Lung (tissue), 12 donors: ENCODE data around the gene IFNA1. TPM values are rescaled to one million over a fixed set of nuclear protein-coding genes. Genes with fewer than 3 reads are reported as not detected.
"Not testable (repeated sequence)": the region's sequence is repeated elsewhere in the genome, so short reads cannot be mapped to it uniquely, and the experiment has no call there.

Experiments
- ATAC-seq: fragments of 200-7000 bp; cut with Tn5 transposase; one replicate; pipeline ENCODE4 v1.9.1; 2020; ENCODE audit warnings: moderate number of reproducible peaks; ENCODE audit not compliant: insufficient read depth, low FRiP score
- DNase-seq, 3 donors: peaks; one replicate each; pipeline ENCODE4 v3.0.0-alpha.2; 2013 to 2017
- H3K27ac ChIP-seq, 2 donors: one replicate each; pipeline ENCODE4 v1.5.1; 2013; ENCODE audit warnings: mild to moderate bottlenecking in 2 of 2, moderate library complexity in 2 of 2, control low read depth in 1 of 2, inconsistent platforms in 1 of 2, low read depth in 1 of 2, low read length in 1 of 2
- H3K27me3 ChIP-seq, 3 donors: one replicate each; pipeline ENCODE4 v1.5.1; 2013; ENCODE audit warnings: low read length in 2 of 3; ENCODE audit not compliant: control insufficient read depth in 3 of 3, insufficient read depth in 3 of 3
- H3K36me3 ChIP-seq, 4 donors: one replicate each; pipeline ENCODE4 v1.5.1; 2013; ENCODE audit warnings: low read length in 4 of 4, mild to moderate bottlenecking in 1 of 4, moderate library complexity in 1 of 4; ENCODE audit not compliant: control insufficient read depth in 4 of 4, insufficient read depth in 4 of 4
- H3K4me1 ChIP-seq, 5 donors: one replicate each; pipeline ENCODE4 v1.5.1; 2013; ENCODE audit warnings: low read length in 5 of 5, mild to moderate bottlenecking in 2 of 5, moderate library complexity in 1 of 5; ENCODE audit not compliant: control insufficient read depth in 5 of 5, insufficient read depth in 5 of 5
- H3K4me3 ChIP-seq: one replicate; pipeline ENCODE4 v1.5.1; 2013; ENCODE audit warnings: mild to moderate bottlenecking, control low read depth, moderate library complexity
- H3K9ac ChIP-seq, 2 donors: one replicate each; pipeline ENCODE4 v1.5.1; 2013; ENCODE audit warnings: low read length in 2 of 2, control low read depth in 1 of 2; ENCODE audit not compliant: insufficient read depth in 1 of 2
- H3K9me3 ChIP-seq, 4 donors: one replicate each; pipeline ENCODE4 v1.5.1; 2013; ENCODE audit warnings: low read length in 3 of 4, mild to moderate bottlenecking in 1 of 4, moderate library complexity in 1 of 4; ENCODE audit not compliant: control insufficient read depth in 4 of 4, insufficient read depth in 3 of 4
- WGBS, 2 donors: extraction: QIAGEN DNeasy Blood & Tissue Kit; methylation state at CpG; one replicate each; pipeline ENCODE4 v1.1.7; 2013; 5-methylcytosine and 5-hydroxymethylcytosine counted together
- polyA plus RNA-seq, 2 donors: library from polyadenylated mRNA; stranded (reverse); fragments of 200-250 nt; gene quantifications; one replicate each; pipeline ENCODE4 v1.2.1, GENCODE V29; 2013
- total RNA-seq, 2 donors: library from RNA; depleted of rRNA in 1 of 2; stranded (reverse); fragments of >200 nt in 1 of 2; gene quantifications; one replicate each; pipeline ENCODE4 v1.2.1, GENCODE V29; 2014 to 2021
- TF ChIP-seq, protein P1 (sequence below): IDR thresholded peaks from 2 replicates; pipeline ENCODE4 v1.5.1; 2012; ENCODE audit warnings: mild to moderate bottlenecking; ENCODE audit errors: control extremely low read depth, extremely low read depth
- donor health status: control.
- donor health status: control.
- donor health status: Bipolar disorder and iron deficiency.
- donor health status: healthy.
- donor health status: DM: yes; HTN: yes; CAD: no.

Gene IFNA1
- total and polyA plus RNA-seq, 4 donors = 0.22 TPM; not detected in 3

DNA sequence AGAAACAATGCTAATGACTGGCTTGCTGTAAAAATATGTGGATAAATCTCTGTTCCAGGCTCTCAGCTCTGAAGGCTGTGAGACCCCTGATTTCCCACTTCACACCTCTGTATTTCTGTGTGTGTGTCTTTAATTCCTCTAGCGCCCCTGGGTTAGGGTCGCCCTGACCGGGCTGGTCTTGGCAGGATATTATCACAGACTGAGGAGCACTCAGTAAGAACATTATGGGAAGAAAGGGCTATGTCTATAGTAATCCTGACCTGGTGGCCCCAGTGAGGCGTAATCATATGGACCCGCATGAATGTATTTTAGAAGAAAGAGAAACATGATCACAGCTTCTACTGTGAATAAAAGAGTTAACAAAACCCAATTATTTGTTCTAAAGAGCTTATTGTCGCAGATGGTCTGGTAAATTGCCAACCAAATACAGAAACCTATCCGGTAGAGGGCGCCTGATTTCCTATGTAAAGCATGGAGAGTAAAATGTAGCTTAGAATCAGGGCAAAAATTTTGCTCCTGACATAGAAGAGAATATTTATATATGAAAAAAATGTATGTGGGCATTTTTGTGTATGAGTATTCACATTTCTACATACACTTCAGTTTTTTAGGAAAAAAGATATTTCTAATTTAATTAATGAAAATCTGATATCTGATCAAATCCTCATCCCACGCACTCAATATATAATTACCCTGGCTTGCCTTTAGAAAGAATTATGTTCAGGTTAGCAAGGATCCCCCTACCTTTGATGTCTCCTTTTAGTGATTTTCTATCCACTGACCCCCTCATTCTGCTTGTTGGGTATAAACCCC lies 5.8 kb upstream of the IFNA1 start:
- no peak overlapping the region for H3K9ac ChIP-seq
- peak; percentile 23 to 59 (median 41) for DNase-seq
- 57 to 62% methylated on average over 9 of the region's 9 CpGs for WGBS, 2 donors
- H3K4me1 ChIP-seq = no peaks in the 10 kb centered on the region
- no peaks in the 10 kb centered on the region for H3K9me3 ChIP-seq
- TF ChIP-seq, protein P1, sequence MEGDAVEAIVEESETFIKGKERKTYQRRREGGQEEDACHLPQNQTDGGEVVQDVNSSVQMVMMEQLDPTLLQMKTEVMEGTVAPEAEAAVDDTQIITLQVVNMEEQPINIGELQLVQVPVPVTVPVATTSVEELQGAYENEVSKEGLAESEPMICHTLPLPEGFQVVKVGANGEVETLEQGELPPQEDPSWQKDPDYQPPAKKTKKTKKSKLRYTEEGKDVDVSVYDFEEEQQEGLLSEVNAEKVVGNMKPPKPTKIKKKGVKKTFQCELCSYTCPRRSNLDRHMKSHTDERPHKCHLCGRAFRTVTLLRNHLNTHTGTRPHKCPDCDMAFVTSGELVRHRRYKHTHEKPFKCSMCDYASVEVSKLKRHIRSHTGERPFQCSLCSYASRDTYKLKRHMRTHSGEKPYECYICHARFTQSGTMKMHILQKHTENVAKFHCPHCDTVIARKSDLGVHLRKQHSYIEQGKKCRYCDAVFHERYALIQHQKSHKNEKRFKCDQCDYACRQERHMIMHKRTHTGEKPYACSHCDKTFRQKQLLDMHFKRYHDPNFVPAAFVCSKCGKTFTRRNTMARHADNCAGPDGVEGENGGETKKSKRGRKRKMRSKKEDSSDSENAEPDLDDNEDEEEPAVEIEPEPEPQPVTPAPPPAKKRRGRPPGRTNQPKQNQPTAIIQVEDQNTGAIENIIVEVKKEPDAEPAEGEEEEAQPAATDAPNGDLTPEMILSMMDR = peak; percentile 2
- no peaks in the 10 kb centered on the region for H3K36me3 ChIP-seq
- no peak for ATAC-seq
- H3K4me3 ChIP-seq = no peak overlapping the region
- H3K27ac ChIP-seq = no peak overlapping the region
- peaks cover 0 to 9% (median 0%) of the 10 kb centered on the region in 3 donors for H3K27me3 ChIP-seq

DNA sequence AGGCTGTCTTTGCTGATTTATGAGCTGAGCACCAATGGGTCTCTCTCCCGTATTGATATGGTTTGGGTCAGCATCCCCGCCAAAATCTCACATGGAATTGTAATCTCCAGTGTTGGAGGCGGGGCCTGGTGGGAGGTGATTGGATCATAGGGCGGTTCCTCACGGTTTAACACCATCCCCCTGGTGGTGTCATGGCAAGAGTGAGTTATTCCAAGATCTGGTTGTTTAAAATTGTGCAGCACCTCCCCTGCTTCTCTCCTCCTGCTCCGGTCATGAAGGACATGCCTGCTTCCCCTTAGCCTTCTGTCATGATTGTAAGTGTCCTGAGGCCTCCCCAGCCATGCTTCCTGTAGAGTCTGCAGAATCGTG lies 5.2 kb upstream of the IFNA1 start:
- WGBS, 2 donors = 85 to 92% methylated on average over 7 of the region's 7 CpGs
- H3K36me3 ChIP-seq, H3K9me3 ChIP-seq, H3K4me3 ChIP-seq, H3K27me3 ChIP-seq, ATAC-seq, DNase-seq, H3K9ac ChIP-seq, H3K4me1 ChIP-seq, H3K27ac ChIP-seq: not testable (repeated sequence)

DNA sequence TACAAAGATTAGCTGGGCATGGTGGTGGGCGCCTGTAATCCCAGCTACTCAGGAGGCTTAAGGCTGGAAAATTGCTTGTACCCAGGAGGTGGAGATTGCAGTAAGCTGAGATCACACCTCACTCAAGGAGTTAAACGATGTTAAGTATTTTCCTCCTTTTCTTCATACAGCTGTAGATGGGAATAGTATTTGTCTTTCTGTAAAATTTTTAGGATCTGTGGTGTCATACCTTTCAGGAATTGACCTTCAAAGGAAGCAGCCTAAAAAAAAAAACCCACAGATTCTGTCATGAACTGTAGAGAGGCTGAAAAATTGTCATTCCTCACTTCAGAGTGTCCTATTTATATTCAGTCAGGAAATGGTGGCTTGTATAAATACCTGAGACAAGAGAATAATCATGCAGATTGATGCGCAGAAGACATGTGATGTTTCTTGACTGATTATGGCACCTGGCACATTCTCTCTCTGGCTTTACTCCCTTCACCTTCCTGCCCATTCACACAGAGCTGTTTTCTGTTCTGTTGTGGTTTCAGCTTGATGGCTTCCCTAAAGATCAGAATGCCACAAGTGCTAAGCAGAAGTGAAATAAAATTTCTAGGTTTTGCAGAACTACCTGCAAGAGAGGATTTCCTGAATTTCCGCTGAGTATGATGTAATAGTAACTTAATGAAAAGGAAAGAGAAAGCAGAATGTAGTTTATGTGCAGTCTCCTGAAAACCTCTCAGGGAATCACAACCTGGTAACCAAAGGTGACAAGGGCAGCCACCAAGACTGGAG lies 3.8 kb downstream of the IFNA1 start:
- ATAC-seq (no peak), DNase-seq (peak in 1 of 3 donors; percentile 1)

DNA sequence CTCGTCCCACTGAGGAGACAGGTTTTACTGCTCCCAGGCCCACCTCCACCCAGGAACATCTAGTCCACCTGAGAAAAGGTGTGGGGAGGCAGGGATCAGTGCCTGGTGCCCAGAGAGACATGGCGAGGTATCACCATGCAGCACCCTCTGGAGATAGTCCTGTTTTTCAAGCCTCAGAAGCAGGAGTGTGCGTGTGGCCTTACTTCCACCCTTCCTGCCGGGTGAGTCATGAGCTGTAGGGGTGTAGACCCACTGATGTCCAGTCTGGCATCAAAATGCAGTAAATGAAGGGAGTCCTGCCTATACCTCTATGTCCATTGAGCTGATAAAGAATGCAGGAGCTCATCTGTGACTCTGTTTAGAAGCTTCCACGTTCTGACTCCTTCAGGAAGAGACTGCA lies 9.1 kb downstream of the IFNA1 start:
- not testable (repeated sequence) for DNase-seq, H3K4me1 ChIP-seq, H3K27ac ChIP-seq, ATAC-seq, H3K9me3 ChIP-seq, H3K4me3 ChIP-seq, H3K9ac ChIP-seq, H3K27me3 ChIP-seq, H3K36me3 ChIP-seq
- 87 to 96% methylated on average over 5 of the region's 5 CpGs for WGBS, 2 donors

More for the DNA sequence above, 3.8 kb downstream of the IFNA1 start:
- TF ChIP-seq, protein P1 = no peak
- no peaks in the 10 kb centered on the region for H3K27me3 ChIP-seq
- H3K36me3 ChIP-seq = no peaks in the 10 kb centered on the region
- peaks cover 0 to 8% (median 0%) of the 10 kb centered on the region in 4 donors for H3K9me3 ChIP-seq
- WGBS, 2 donors = 60 to 72% methylated on average over 4 of the region's 4 CpGs
- no peak overlapping the region for H3K4me3 ChIP-seq
- no peak overlapping the region for H3K9ac ChIP-seq
- no peak overlapping the region for H3K27ac ChIP-seq
- no peaks in the 10 kb centered on the region for H3K4me1 ChIP-seq
